Caco-2 (cell line): ENCODE results near the gene PHC3. TPM values are rescaled to one million over a fixed set of nuclear protein-coding genes. Genes with fewer than 3 reads are reported as not detected.

ENCODE experiments used
- BruUV-seq: library from RNA; stranded (reverse); fragments of 400-500 nt; replicated peaks from 2 replicates; lab custom pipeline; 2021; lab: Mats Ljungman, UMichigan
- CTCF ChIA-PET: fragments of 300-600 bp; sonication (Branson Sonifier 250); formaldehyde crosslinking; loops from one replicate; lab custom pipeline; 2022; ENCODE audit warnings: antibody characterized with exemption; lab: Charles Lee
- POLR2A ChIA-PET: fragments of 300-600 bp; sonication (Branson Sonifier 250); formaldehyde crosslinking; loops from one replicate; lab custom pipeline; 2022; ENCODE audit warnings: antibody characterized with exemption; lab: Charles Lee
- DNase-seq, 2 experiments: peaks; one replicate each; pipeline versions ENCODE4 v3.0.0 to v3.0.0-alpha.2; 2020 to 2022
- H3K27me3 ChIP-seq: replicated peaks from 2 replicates; pipeline ENCODE4 v1.6.0; 2011; ENCODE audit warnings: low read length; ENCODE audit not compliant: control insufficient read depth, insufficient read depth
- H3K36me3 ChIP-seq: 2 replicates; pipeline ENCODE4 v1.5.1; 2011; ENCODE audit warnings: low read length; ENCODE audit not compliant: control insufficient read depth, insufficient read depth
- H3K4me1 ChIP-seq: fragments of 250-450 bp; sonication (Bioruptor Pico); 2 replicates; pipeline ENCODE4 v1.5.1; 2020; ENCODE audit warnings: mild to moderate bottlenecking
- H3K4me3 ChIP-seq: 2 replicates; pipeline ENCODE4 v1.5.1; 2011; ENCODE audit warnings: low read depth, mild to moderate bottlenecking, control low read depth, low read length
- H3K9me3 ChIP-seq: fragments of 250-450 bp; sonication (Bioruptor Pico); 2 replicates; pipeline ENCODE4 v1.5.1; 2020; ENCODE audit warnings: mild to moderate bottlenecking, moderate library complexity
- H3K27ac Mint-ChIP-seq: one replicate; pipeline ENCODE4 v1.8.0; 2022; ENCODE audit warnings: mixed read lengths; ENCODE audit not compliant: unreplicated experiment
- H3K27me3 Mint-ChIP-seq: one replicate; pipeline ENCODE4 v1.8.0; 2022; ENCODE audit warnings: mixed read lengths; ENCODE audit not compliant: insufficient read depth, unreplicated experiment
- H3K36me3 Mint-ChIP-seq: one replicate; pipeline ENCODE4 v1.8.0; 2022; ENCODE audit warnings: mild to moderate bottlenecking, mixed read lengths; ENCODE audit not compliant: insufficient read depth, unreplicated experiment
- H3K4me1 Mint-ChIP-seq: one replicate; pipeline ENCODE4 v1.8.0; 2022; ENCODE audit warnings: low read depth, mixed read lengths; ENCODE audit not compliant: unreplicated experiment
- H3K4me3 Mint-ChIP-seq: one replicate; pipeline ENCODE4 v1.8.0; 2022; ENCODE audit warnings: mild to moderate bottlenecking, moderate library complexity, mixed read lengths; ENCODE audit not compliant: unreplicated experiment
- H3K9me3 Mint-ChIP-seq: one replicate; pipeline ENCODE4 v1.8.0; 2022; ENCODE audit warnings: mixed read lengths; ENCODE audit not compliant: unreplicated experiment
- CTCF ChIP-seq, 2 experiments: fragments of 200-600 bp in 1 of 2; IDR thresholded peaks; 1 replicate in 1 of 2; 2 replicates in 1 of 2; pipeline versions ENCODE4 v1.5.1 to v1.8.0; 2011 to 2022; ENCODE audit warnings: antibody characterized with exemption in 1 of 2, control low read depth in 1 of 2, inconsistent platforms in 1 of 2, low read depth in 1 of 2, low read length in 1 of 2, mild to moderate bottlenecking in 1 of 2, moderate library complexity in 1 of 2; ENCODE audit not compliant: insufficient read depth in 1 of 2, severe bottlenecking in 1 of 2, unreplicated experiment in 1 of 2
- intact Hi-C: fragments of 100-400 bp; cut with micrococcal nuclease; formaldehyde crosslinking; loops from one replicate; pipeline ENCODE4 v1.10.0; 2022; ENCODE audit not compliant: unreplicated experiment
- total RNA-seq: library from RNA; stranded (reverse); gene quantifications from 2 replicates; pipeline ENCODE4 v1.2.3, GENCODE V29; 2022

Gene PHC3
- total RNA-seq, 1 experiment from 2014 or later = 29.8 TPM

- Mint-ChIP-seq H3K4me1 (peaks cover 22% of the 10 kb centered on the region), H3K36me3 (peaks cover 13% of the 10 kb centered on the region), H3K4me3 (no peak overlapping the region), H3K27ac (peak overlapping the region; percentile 4), H3K27me3 (no peaks in the 10 kb centered on the region), H3K9me3 (no peaks in the 10 kb centered on the region)
- H3K4me3 ChIP-seq = no peak overlapping the region
- no TSS peak for BruUV-seq
- no peaks in the 10 kb centered on the region for H3K27me3 ChIP-seq
- DNase-seq = no peak
- H3K36me3 ChIP-seq = no peaks in the 10 kb centered on the region
- H3K4me1 ChIP-seq = peaks cover 44% of the 10 kb centered on the region
- intact Hi-C loops = no loop called here
- no peak for TF ChIP-seq CTCF (IDR thresholded peaks at IDR 0.05; ENCODE audit: insufficient read depth in 1 of 2, low read depth in 1 of 2, low read length in 1 of 2, severe bottlenecking in 1 of 2, unreplicated experiment in 1 of 2)
- ChIA-PET CTCF (no interaction called here), POLR2A (no interaction called here)
- H3K9me3 ChIP-seq = no peaks in the 10 kb centered on the region
Observed at GRCh38 chr3:170077361-170077760, 104.2 kb downstream of the PHC3 start.

- Histone ChIP-seq H3K4me3 (no peak overlapping the region), H3K36me3 (no peaks in the 10 kb centered on the region), H3K9me3 (no peaks in the 10 kb centered on the region), H3K27me3 (no peaks in the 10 kb centered on the region), H3K4me1 (peaks cover 44% of the 10 kb centered on the region)
- peaks cover 22% of the 10 kb centered on the region for H3K4me1 Mint-ChIP-seq
- H3K4me3 Mint-ChIP-seq = no peak overlapping the region
- intact Hi-C loops = no loop called here
- CTCF ChIA-PET = no interaction called here
- POLR2A ChIA-PET = interaction anchor here (0.6 kb wide), 1 partner anchor 38 kb away, joined by 3 read pairs; no protein-coding TSS in a partner anchor
- H3K27ac Mint-ChIP-seq = peak overlapping the region; percentile 4
- no TSS peak for BruUV-seq
- peaks cover 13% of the 10 kb centered on the region for H3K36me3 Mint-ChIP-seq
- H3K9me3 Mint-ChIP-seq = no peaks in the 10 kb centered on the region
- DNase-seq = no peak
- no peaks in the 10 kb centered on the region for H3K27me3 Mint-ChIP-seq
- no peak for TF ChIP-seq CTCF (IDR thresholded peaks at IDR 0.05; ENCODE audit: insufficient read depth in 1 of 2, low read depth in 1 of 2, low read length in 1 of 2, severe bottlenecking in 1 of 2, unreplicated experiment in 1 of 2)
Observed at GRCh38 chr3:170076715-170077238, 104.8 kb downstream of the PHC3 start.

- H3K27me3 ChIP-seq = no peaks in the 10 kb centered on the region
- Mint-ChIP-seq H3K9me3 (no peaks in the 10 kb centered on the region), H3K4me3 (no peak overlapping the region), H3K36me3 (peaks cover 12% of the 10 kb centered on the region), H3K4me1 (peaks cover 21% of the 10 kb centered on the region), H3K27me3 (no peaks in the 10 kb centered on the region), H3K27ac (no peak overlapping the region)
- peaks cover 37% of the 10 kb centered on the region for H3K4me1 ChIP-seq
- intact Hi-C loops = no loop called here
- no peak for DNase-seq
- TF ChIP-seq CTCF (IDR thresholded peaks at IDR 0.05; ENCODE audit: insufficient read depth in 1 of 2, low read depth in 1 of 2, low read length in 1 of 2, severe bottlenecking in 1 of 2, unreplicated experiment in 1 of 2) = no peak
- no peaks in the 10 kb centered on the region for H3K36me3 ChIP-seq
- H3K9me3 ChIP-seq = no peaks in the 10 kb centered on the region
- no peak overlapping the region for H3K4me3 ChIP-seq
- BruUV-seq = no TSS peak
- ChIA-PET POLR2A (no interaction called here), CTCF (no interaction called here)
Observed at GRCh38 chr3:170075441-170076091, 106.0 kb downstream of the PHC3 start.
